ENCODE results near the gene FGF3.

FGF3 gene

GRCh38 chr11:69822676-69823494 lies 3.7 kb upstream of the FGF3 start:
- DNase-seq = no peak

GRCh38 chr11:69821511-69822040 lies 2.4 kb upstream of the FGF3 start:
- DNase-seq = no peak

- DNase-seq = no peak
Observed at GRCh38 chr11:69820441-69820840, 1.2 kb upstream of the FGF3 start.

GRCh38 chr11:69819541-69820070 lies 390 bp upstream of the FGF3 start:
- no peak for DNase-seq

- no peak for DNase-seq
Observed at GRCh38 chr11:69818231-69818602, 999 bp downstream of the FGF3 start.

- no peak for DNase-seq
Observed at GRCh38 chr11:69817265-69818230, 1.7 kb downstream of the FGF3 start.

GRCh38 chr11:69816671-69817070 lies 2.5 kb downstream of the FGF3 start:
- DNase-seq = no peak

- DNase-seq = no peak
Observed at GRCh38 chr11:69815973-69816372, 3.2 kb downstream of the FGF3 start.

GRCh38 chr11:69814902-69815301 lies 4.3 kb downstream of the FGF3 start:
- DNase-seq = no peak

- DNase-seq = no peak
Observed at GRCh38 chr11:69814411-69814810, 4.8 kb downstream of the FGF3 start.

- DNase-seq = no peak
Observed at GRCh38 chr11:69813839-69814238, 5.4 kb downstream of the FGF3 start.

- no peak for DNase-seq
Observed at GRCh38 chr11:69812946-69813345, 6.3 kb downstream of the FGF3 start.

GRCh38 chr11:69812256-69812655 lies 7.0 kb downstream of the FGF3 start:
- no peak for DNase-seq

- DNase-seq = no peak
Observed at GRCh38 chr11:69811431-69811830, 7.8 kb downstream of the FGF3 start.

GRCh38 chr11:69810289-69811118 lies 8.7 kb downstream of the FGF3 start:
- DNase-seq = no peak

GRCh38 chr11:69808667-69809086 lies 10.5 kb downstream of the FGF3 start:
- no peak for DNase-seq

- DNase-seq = no peak
Observed at GRCh38 chr11:69807106-69807815, 12.0 kb downstream of the FGF3 start.

GRCh38 chr11:69804769-69805508 lies 14.3 kb downstream of the FGF3 start:
- DNase-seq = no peak

GRCh38 chr11:69803604-69804218 lies 15.5 kb downstream of the FGF3 start:
- DNase-seq = no peak

- DNase-seq = no peak
Observed at GRCh38 chr11:69803022-69803421, 16.2 kb downstream of the FGF3 start.

- DNase-seq = no peak
Observed at GRCh38 chr11:69802590-69802989, 16.6 kb downstream of the FGF3 start.

Measured in kidney glomerular epithelial cell (primary cell).